Activated CD8-positive, alpha-beta memory T cell treated with anti-CD3 and anti-CD28 coated beads, Interleukin-2, amount 50 U/mL, for 24 hours (primary cell): Measurements from ENCODE around the gene EHD2.
"Not testable (repeated sequence)": the region's sequence is repeated elsewhere in the genome, so short reads cannot be mapped to it uniquely, and the experiment has no call there.

Source experiments
- DNase-seq: peaks from one replicate; pipeline ENCODE4 v3.0.0-alpha.2; 2020; ENCODE audit errors: extremely low read depth

Gene EHD2

GRCh38 chr19:47713046-47714021, at the start of gene EHD2:
Gene EHD2, plus strand, starts transcription at chr19:47713422. Its CDS starts 3,191 bp downstream, at chr19:47716613.
- DNase-seq = no peak

- DNase-seq = no peak
Measured at GRCh38 chr19:47663435-47663910, 49.7 kb upstream of the EHD2 start.

GRCh38 chr19:47663911-47664771, 49.1 kb upstream of the EHD2 start:
- DNase-seq = no peak

- not testable (repeated sequence) for DNase-seq
Measured at GRCh38 chr19:47668556-47668955, 44.7 kb upstream of the EHD2 start.

GRCh38 chr19:47670736-47671135, 42.5 kb upstream of the EHD2 start:
- DNase-seq = no peak

- DNase-seq = no peak
Measured at GRCh38 chr19:47671499-47671898, 41.7 kb upstream of the EHD2 start.

GRCh38 chr19:47673426-47673825, 39.8 kb upstream of the EHD2 start:
- DNase-seq = no peak

DNA sequence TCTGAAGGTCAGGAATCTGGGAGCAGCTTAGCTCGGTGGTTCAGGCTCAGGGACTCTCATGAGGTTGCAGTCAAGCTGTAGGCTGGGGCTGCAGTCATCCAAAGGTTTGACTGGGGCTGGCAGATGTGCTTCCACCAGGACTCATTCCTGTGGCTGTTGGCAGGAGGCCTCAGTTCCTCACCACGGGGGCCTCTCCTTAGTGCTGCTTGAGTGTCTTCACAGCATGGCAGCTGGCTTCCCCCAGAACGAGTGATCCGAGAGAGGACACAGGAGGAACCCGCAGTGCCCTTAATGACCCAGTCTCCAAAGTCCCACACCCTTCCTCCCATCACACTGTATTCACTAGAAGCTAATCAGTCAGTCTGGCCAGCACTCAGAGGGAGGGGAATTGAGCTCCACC, 38.7 kb upstream of the EHD2 start:
- no peak for DNase-seq

DNA sequence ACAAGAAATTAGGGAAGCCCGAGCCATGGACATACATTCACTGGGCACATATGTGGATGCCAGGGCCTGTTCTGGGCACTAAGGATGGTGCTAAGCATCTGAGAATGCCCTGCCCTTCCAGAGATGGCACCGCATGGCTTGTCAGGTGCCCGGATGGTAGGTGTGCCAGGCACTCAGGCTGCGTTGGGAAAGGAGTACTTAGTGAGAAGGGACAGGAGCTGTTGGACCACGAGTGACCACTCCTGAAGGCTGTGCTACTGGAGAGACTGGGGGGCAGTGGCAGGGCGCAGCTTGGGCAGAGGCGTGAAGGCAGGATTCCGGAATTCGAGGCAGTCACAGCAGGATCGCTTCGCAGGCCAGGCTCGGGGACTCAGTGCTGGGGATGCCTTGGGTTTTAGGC, 38.0 kb upstream of the EHD2 start:
- DNase-seq = no peak

DNA sequence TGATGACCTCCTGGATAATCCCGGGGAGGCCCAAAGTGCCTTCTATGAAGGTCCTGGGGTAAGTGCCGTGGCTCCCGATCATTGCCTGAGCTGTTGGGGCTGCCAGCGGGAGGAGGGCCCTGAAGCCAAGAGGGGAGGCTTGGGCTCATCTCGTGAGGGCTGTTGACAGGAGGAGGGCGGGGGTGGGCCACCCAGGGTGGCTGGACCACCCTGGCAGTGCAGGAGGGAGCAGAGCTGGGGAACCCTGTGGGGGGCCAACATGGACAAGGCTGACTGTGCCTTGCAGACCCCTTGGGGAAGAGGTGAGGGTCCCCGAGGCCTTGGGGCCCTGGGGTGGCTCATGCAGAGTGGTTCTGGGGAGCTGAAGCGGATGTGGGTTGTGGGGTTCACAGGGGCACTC, 37.4 kb upstream of the EHD2 start:
- no peak for DNase-seq

- DNase-seq = no peak
Measured at GRCh38 chr19:47676811-47677210, 36.4 kb upstream of the EHD2 start.

- DNase-seq = no peak
Measured at GRCh38 chr19:47679251-47679900, 33.8 kb upstream of the EHD2 start.

DNA sequence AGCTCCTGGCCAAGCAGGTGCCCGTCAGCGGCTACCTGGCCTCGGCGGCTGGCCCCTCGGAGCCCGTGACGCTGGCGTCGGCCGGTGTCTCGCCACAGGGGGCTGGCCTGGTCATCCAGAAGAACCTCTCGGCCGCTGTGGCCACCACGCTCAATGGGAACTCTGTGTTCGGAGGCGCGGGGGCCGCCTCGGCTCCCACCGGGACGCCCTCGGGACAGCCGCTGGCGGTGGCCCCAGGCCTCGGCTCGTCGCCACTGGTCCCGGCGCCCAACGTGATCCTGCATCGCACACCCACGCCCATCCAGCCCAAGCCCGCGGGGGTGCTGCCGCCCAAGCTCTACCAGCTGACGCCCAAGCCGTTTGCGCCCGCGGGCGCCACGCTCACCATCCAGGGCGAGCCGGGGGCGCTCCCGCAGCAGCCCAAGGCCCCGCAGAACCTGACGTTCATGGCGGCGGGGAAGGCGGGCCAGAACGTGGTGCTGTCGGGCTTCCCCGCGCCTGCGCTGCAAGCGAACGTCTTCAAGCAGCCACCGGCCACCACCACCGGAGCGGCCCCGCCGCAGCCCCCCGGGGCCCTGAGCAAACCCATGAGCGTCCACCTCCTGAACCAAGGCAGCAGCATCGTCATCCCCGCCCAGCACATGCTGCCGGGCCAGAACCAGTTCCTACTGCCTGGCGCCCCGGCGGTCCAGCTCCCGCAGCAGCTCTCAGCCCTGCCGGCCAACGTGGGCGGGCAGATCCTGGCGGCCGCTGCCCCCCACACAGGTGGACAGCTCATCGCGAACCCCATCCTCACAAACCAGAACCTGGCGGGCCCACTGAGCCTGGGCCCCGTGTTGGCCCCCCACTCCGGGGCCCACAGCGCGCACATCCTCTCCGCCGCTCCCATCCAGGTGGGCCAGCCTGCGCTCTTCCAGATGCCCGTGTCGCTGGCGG, 33.0 kb upstream of the EHD2 start:
- no peak for DNase-seq

DNA sequence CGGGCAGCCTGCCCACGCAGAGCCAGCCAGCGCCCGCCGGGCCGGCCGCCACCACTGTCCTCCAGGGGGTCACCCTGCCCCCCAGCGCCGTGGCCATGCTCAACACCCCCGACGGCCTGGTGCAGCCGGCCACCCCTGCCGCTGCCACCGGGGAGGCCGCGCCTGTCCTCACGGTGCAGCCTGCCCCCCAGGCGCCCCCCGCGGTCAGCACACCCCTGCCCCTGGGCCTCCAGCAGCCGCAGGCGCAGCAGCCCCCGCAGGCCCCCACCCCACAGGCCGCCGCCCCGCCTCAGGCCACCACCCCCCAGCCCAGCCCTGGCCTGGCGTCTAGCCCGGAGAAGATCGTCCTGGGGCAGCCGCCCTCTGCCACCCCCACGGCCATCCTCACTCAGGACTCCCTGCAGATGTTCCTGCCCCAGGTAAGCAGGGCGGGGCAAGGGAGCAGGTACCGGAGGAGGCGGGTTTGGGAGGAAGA, 32.3 kb upstream of the EHD2 start:
- DNase-seq = no peak

DNA sequence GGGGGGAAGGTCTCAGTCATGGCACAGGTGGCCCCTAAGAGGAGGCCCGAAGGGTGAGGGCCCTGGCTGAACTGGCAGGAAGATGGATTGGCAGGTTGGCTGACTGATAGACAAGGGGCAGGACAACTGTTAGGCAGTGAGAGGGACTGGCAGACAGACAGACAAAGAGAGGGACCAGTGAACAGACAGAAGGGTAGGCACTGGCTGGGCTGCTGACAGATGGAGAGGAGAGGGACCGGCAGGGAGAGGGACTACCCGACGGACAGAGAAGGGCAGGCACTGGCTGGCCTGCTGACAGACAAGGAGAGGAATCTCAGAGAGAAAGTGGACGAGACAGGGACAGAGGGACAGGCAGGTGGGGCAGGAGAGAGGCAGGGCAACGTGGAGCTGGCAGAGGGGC, 31.8 kb upstream of the EHD2 start:
- DNase-seq = no peak

GRCh38 chr19:47681936-47682335, 31.3 kb upstream of the EHD2 start:
- no peak for DNase-seq

GRCh38 chr19:47682939-47683338, 30.3 kb upstream of the EHD2 start:
- DNase-seq = no peak

DNA sequence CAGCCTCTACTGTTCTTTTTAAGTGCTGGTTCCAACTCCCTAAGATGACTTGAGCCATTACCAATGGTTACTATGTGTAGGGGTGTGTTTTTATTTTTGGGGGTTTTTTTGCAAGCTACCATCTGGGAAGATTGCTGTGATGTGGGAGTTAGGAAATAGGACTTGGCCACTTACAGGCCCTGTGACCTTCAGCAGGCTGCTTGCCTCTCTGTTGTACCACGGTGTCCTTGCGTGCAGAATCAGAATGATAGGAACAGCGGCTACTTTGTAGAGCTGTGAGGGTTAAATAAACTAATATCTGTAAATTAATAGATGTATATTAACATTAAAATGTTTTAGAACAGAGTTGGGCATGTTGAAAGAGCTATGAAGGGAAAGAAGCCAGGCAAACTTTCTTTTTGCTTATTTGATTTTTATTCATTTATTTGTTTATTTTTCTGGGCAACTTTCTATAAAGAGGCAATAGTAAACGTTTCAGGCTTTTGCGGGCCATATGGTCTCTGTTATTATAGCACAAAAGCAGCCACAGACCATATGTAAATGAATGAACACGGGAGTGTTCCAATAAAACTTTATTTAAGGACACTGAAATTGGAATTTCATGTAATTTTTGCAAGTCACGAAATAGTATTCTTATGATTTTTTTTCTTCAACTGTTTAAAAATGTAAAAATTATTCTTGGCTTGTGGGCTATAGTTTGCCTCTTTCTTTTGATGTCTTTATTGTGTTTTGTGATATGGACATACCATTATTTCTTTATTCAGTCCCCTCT, 26.4 kb upstream of the EHD2 start:
- DNase-seq = no peak

GRCh38 chr19:47687906-47688305, 25.3 kb upstream of the EHD2 start:
- no peak for DNase-seq

GRCh38 chr19:47691090-47691489, 22.1 kb upstream of the EHD2 start:
- DNase-seq = no peak
